HEK293 (cell line): ENCODE measurements around the gene MFGE8.

Source experiments
- KLF1 ChIP-seq: fragments of 450-650 bp; formaldehyde crosslinking; IDR thresholded peaks from 2 replicates; pipeline ENCODE4 v1.5.1; 2016; ENCODE audit warnings: missing biosample characterization, missing genetic modification characterization
- ZBTB10 ChIP-seq: fragments of 450-650 bp; formaldehyde crosslinking; IDR thresholded peaks from 2 replicates; pipeline ENCODE4 v1.5.1; 2016; ENCODE audit warnings: missing biosample characterization, missing genetic modification characterization
- ZNF324 ChIP-seq: fragments of 450-650 bp; formaldehyde crosslinking; IDR thresholded peaks from 2 replicates; pipeline ENCODE4 v1.5.1; 2016; ENCODE audit warnings: missing biosample characterization, missing genetic modification characterization
- ZNF335 ChIP-seq: fragments of 450-650 bp; formaldehyde crosslinking; conservative IDR thresholded peaks from 2 replicates; pipeline ENCODE4 v1.5.1; 2016; ENCODE audit warnings: missing biosample characterization, missing genetic modification characterization
- ZNF416 ChIP-seq: fragments of 450-650 bp; formaldehyde crosslinking; IDR thresholded peaks from 2 replicates; pipeline ENCODE4 v1.5.1; 2016; ENCODE audit warnings: missing biosample characterization, missing genetic modification characterization
- ZNF549 ChIP-seq: fragments of 450-650 bp; IDR thresholded peaks from 2 replicates; pipeline ENCODE4 v1.5.1; 2018; ENCODE audit warnings: missing biosample characterization, missing genetic modification characterization, mild to moderate bottlenecking, inconsistent platforms, moderate library complexity
- ZNF558 ChIP-seq: fragments of 450-650 bp; formaldehyde crosslinking; IDR thresholded peaks from 2 replicates; pipeline ENCODE4 v1.5.1; 2016; ENCODE audit warnings: missing biosample characterization, missing genetic modification characterization
- ZNF660 ChIP-seq: fragments of 450-650 bp; IDR thresholded peaks from 2 replicates; pipeline ENCODE4 v1.5.1; 2018; ENCODE audit warnings: missing biosample characterization, mild to moderate bottlenecking, missing genetic modification characterization
- ZNF785 ChIP-seq: fragments of 450-650 bp; formaldehyde crosslinking; IDR thresholded peaks from 2 replicates; pipeline ENCODE4 v1.5.1; 2016; ENCODE audit warnings: missing biosample characterization, missing genetic modification characterization
- TF ChIP-seq, protein P1 (sequence below): fragments of 450-650 bp; formaldehyde crosslinking; IDR thresholded peaks from 2 replicates; pipeline ENCODE4 v1.5.1; 2016; ENCODE audit warnings: missing biosample characterization, missing genetic modification characterization
- TF ChIP-seq, protein P2 (sequence below): sonication (generic); formaldehyde crosslinking; IDR thresholded peaks from 2 replicates; pipeline ENCODE4 v1.8.1; 2022; ENCODE audit warnings: mild to moderate bottlenecking, moderate library complexity, missing genetic modification reagents
- TF ChIP-seq, protein P3 (sequence below): fragments of 450-650 bp; formaldehyde crosslinking; IDR thresholded peaks from 2 replicates; pipeline ENCODE4 v1.5.1; 2016; ENCODE audit warnings: missing biosample characterization, missing genetic modification characterization

- TF ChIP-seq ZNF549 (tag by site-specific recombination) (no peak), ZNF660 (tag by site-specific recombination) (no peak), ZNF785 (no peak), ZNF335 (no peak), ZNF416 (tag by site-specific recombination) (no peak), ZBTB10 (tag by site-specific recombination) (no peak), KLF1 (tag by site-specific recombination) (no peak), ZNF558 (tag by site-specific recombination) (no peak), ZNF324 (tag by site-specific recombination) (no peak)
- TF ChIP-seq, protein P1, sequence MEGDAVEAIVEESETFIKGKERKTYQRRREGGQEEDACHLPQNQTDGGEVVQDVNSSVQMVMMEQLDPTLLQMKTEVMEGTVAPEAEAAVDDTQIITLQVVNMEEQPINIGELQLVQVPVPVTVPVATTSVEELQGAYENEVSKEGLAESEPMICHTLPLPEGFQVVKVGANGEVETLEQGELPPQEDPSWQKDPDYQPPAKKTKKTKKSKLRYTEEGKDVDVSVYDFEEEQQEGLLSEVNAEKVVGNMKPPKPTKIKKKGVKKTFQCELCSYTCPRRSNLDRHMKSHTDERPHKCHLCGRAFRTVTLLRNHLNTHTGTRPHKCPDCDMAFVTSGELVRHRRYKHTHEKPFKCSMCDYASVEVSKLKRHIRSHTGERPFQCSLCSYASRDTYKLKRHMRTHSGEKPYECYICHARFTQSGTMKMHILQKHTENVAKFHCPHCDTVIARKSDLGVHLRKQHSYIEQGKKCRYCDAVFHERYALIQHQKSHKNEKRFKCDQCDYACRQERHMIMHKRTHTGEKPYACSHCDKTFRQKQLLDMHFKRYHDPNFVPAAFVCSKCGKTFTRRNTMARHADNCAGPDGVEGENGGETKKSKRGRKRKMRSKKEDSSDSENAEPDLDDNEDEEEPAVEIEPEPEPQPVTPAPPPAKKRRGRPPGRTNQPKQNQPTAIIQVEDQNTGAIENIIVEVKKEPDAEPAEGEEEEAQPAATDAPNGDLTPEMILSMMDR (tag by site-specific recombination): no peak
- TF ChIP-seq, protein P2, sequence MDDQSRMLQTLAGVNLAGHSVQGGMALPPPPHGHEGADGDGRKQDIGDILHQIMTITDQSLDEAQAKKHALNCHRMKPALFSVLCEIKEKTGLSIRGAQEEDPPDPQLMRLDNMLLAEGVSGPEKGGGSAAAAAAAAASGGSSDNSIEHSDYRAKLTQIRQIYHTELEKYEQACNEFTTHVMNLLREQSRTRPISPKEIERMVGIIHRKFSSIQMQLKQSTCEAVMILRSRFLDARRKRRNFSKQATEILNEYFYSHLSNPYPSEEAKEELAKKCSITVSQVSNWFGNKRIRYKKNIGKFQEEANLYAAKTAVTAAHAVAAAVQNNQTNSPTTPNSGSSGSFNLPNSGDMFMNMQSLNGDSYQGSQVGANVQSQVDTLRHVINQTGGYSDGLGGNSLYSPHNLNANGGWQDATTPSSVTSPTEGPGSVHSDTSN (CRISPR knock-in tag): no peak
- TF ChIP-seq, protein P3, sequence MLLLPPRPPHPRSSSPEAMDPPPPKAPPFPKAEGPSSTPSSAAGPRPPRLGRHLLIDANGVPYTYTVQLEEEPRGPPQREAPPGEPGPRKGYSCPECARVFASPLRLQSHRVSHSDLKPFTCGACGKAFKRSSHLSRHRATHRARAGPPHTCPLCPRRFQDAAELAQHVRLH (tag by site-specific recombination): no peak
These were observed 27.0 kb upstream of the MFGE8 start for GRCh38 chr15:88940110-88940675.
